Measurements from ENCODE around the gene SIGLEC12.

GRCh38 chr19:51535535-51535934 is 33.9 kb upstream of the SIGLEC12 start:
- TF ChIP-seq CTCF (IDR thresholded peaks at IDR 0.05) = no peak
- TF ChIP-seq JUN (IDR thresholded peaks at IDR 0.05) = no peak
- TF ChIP-seq RFX5 (IDR thresholded peaks at IDR 0.05) = no peak
- no peak for TF ChIP-seq PBX3 (IDR thresholded peaks at IDR 0.05)
- no peak for TF ChIP-seq NFE2L2 (conservative IDR thresholded peaks at IDR 0.05; ENCODE audit: low read length)
- no peak for TF ChIP-seq POLR2A (IDR thresholded peaks at IDR 0.05; ENCODE audit: low read length)
- no peak for TF ChIP-seq REST (IDR thresholded peaks at IDR 0.05)
- no peak for TF ChIP-seq HOXA7 (CRISPR knock-in tag; IDR thresholded peaks at IDR 0.05)
- TF ChIP-seq RAD21 (conservative IDR thresholded peaks at IDR 0.05 in 1 of 2, IDR thresholded peaks at IDR 0.05 in 1 of 2) = no peak
- no peak for TF ChIP-seq MYC (IDR thresholded peaks at IDR 0.05; ENCODE audit: borderline replicate concordance, low read length)
- TF ChIP-seq RNF2 (IDR thresholded peaks at IDR 0.05; ENCODE audit: borderline replicate concordance, low read depth) = no peak
